ENCODE measurements around the gene ATP13A4.

The ATP13A4 gene

DNA sequence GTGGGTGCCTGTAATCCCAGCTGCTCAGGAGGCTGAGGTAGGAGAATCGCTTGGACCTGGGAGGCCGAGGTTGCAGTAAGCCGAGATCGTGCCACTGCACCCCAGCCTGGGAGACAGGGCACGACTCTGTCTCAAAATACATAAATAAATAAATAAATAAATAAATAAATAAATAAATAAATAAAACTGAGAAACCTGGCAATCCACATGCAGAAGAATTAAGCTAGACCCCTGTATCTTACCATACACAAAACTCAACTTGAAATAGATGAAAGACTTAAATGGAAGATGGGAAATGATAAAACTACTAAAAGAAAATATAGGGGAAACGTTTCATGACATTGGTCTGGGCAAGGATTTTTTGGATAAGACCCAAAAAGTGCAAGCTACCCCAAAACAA lies 58.0 kb downstream of the ATP13A4 start:
- DNase-seq (ENCODE audit: low read depth in 2 of 2) = no peak

DNA sequence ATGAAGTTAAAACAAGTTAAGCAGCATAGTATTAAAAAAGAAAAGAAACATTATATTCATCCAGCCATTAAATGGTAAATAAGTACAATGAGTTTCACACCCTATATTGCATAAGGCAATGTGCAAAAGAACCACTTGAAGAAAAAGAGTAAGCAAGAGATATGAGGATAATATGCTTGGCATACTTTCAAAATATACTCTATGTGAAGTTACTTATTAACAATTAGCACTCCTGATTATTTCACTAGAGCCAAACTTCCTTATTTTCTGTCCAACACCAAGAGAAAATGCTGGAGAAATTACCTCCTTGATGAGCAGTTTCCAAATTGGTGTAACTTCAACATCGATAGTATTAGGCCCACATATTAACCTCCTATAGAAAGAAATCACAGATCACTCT lies 63.7 kb downstream of the ATP13A4 start:
- no peak for DNase-seq (ENCODE audit: low read depth in 2 of 2)

DNA sequence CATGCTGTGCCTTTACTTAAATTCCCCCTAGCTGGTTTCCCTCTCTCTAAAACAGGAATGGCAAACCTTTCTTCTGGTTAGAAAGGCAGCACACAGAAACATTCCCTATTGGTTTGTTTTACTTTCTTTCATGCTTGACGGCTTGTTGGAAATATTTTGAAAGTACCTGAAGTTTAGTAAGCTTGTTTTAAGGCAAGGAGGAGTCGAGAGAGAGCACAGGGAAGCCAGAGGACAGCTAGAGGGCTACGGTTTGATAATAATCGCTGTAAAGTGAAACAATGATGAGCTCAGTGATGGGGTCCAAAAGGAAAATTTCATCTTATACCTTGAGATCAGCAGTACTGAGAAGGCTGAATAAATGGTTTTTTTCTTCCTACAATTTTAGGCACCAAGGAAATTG lies 64.1 kb downstream of the ATP13A4 start:
- DNase-seq (ENCODE audit: low read depth in 2 of 2) = no peak

DNA sequence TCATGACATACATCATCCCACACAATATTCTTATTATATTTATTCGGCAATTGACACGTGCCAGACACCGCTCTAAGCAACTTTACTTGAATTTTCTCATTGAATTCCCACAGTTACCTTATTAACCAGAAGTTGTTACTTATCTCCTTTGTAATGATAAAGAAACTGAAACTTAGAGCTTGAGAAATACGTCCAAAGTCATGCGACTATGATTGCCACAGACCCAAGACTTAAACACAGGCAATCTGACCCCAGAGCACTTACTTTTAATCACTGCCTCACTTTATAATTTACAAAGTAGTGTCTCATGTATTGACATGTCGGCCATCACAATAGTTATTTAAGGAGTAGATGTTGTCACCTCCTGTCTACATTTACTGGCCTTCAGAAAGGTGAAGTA lies 64.7 kb downstream of the ATP13A4 start:
- no peak for DNase-seq (ENCODE audit: low read depth in 2 of 2)

DNA sequence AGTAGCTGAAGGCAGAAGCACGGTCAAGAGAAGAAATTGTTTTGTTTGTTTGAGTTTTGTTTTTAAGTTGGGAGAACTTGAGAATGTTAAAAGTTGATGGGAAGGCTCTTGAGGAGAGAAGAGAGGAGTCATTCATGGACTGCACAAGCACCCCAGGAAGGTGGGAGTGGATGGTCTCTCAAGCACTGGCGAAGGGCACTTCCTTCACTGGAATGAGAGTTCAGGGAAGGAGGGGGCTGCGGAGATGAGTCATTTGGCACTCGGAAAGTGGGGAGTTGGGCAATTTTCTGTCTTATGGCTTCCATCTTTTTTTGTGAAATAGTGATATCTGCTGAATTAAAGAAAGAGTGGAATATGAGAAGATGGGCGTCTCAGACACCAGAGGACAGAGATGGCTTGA lies 66.0 kb downstream of the ATP13A4 start:
- DNase-seq (ENCODE audit: low read depth in 2 of 2) = no peak

DNA sequence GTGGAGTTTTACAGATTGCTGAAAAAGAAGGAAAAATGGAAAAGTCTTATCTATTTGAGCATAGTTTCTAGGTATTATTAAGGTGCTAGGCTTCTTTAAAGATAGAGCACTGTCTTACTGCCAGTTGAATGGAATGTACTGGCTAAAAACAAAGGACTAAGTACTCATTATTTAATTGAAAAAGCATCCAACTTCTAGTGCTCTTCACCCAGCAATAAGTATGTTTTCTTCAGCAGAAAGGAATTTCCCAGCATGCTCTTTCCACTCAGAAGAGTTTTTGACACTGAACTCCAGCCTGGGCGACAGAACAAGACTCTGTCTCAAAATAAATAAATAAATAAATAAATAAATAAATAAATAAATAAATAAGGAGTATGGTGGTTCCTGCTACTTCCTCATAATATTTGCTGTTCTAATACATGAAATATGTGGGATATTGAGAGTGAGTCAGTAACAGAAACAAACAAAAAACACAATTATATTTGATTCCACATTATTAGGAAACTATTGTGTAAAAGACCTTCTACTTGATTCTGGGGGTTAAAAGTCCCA lies 70.6 kb downstream of the ATP13A4 start:
- DNase-seq (ENCODE audit: low read depth in 2 of 2) = no peak

DNA sequence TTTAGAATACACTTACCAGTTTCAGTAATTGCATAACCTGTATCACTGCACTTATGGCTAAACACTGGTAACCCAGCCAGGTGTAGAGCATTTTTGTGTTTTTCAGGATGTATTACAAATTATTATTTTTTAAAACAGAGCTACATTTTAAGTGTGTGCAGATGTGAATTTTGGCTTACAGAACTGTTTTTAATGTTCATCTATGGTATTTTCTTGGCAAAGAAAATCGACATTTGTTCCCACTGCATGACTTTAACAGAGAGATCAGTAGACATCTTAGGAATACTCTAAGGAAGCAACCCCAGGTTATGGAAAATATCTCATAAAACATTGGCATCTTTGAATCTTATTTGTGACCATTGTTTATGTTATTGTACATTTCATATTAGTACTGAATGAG lies 73.3 kb downstream of the ATP13A4 start:
- no peak for DNase-seq (ENCODE audit: low read depth in 2 of 2)

DNA sequence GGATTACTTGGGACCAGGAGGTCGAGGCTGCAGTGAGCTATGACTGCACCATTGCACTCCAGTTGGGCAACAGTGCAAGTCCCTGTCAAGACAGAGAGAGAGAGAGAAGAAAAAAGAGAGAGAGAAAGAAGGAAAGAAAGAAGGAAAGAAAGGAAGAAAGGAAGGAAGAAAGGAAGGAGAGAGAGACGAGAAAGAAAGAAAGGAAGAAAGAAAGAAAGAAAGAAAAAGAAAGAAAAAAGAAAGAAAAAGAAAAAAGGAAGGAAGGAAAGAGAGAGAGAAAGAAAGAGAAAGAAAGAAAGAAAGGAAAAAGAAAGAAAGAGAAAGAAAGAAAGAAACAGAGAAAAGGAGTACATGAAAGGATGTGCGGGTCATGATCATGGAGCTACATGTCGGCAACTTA lies 80.2 kb downstream of the ATP13A4 start:
- DNase-seq (ENCODE audit: low read depth in 2 of 2) = no peak

DNA sequence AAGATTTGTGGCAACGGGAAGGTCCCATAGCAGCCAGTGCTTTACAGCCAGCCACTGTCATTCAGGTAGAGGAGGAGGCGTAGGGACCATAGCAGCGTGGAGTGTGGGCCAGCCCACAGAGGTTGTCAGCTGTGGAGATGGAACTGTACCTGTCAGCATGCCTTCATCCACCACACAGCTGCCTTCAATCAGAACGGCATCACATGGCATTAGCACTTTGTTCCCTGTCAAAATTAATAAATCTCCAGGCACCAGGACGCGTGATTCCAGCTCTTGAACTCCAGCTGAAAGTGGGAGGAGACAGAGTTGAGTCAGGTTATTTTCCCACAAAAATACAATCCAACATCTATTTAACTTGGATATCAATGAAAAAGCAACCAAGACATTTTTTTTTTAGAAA lies 84.0 kb downstream of the ATP13A4 start:
- no peak for DNase-seq (ENCODE audit: low read depth in 2 of 2)

DNA sequence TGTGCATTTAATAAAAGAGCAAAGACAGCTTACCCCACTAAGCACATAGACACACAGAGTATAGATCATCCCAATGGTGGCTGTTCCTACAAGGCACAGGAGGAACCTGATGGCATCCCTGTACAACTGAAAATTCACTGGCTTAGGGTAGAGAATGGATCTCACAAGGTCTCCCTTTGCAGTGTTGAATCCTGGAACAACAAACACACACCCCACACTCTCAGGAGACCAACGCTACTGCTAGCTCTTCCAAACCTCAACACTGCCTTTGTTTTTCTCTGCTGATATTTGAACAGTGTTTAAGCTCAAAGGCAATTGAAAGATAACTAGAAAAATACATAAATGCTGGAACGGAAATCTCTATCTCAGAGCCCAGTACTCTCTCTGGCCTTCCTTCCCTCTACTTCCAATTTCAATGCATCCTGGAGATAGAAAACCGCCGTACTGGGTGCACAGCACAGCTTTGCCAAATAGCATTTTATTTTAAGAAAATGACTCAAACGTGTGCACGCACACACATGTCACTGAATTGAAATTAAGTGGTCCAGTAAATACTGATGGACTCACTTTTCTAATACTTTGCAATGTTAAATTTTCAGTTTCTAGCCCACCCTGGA lies 88.6 kb downstream of the ATP13A4 start:
- DNase-seq (ENCODE audit: low read depth in 2 of 2) = no peak

DNA sequence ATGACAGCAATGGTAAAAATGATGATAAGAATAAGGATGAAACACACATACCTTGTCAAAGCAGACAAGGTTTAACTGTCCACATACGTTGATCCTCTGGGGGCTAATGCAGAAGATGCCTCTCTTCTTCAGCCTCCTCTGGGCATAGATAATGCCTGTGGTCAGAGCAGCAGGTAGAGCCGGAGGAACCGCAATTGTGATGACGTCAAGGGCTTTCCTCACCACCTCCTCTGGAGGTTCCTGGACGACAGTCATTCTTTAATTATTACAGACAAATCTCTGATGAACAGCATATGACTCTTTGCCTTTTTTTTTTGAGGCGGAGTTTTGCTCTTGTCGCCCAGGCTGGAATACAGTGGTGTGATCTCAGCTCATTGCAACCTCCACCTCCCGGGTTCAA lies 89.8 kb downstream of the ATP13A4 start:
- no peak for DNase-seq (ENCODE audit: low read depth in 2 of 2)

DNA sequence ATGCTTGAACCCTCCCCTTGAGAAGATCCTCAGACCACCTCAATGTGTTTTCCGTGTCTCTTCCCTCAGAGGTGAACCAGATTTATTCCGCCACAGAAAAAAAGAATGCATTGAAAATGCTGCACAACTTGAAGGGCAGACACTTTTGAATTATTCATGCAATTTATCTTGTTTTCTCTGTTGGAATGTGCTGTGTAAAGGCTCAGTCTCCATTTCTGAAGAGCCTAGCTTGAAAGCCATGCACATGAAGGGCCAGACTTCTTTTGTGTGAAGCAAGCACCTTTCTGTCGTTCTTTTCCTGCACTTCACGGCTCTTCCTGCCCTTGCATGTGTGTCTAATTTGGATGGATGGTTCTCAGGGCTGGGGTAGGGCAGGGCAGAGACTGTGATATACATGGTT lies 97.2 kb downstream of the ATP13A4 start:
- DNase-seq (ENCODE audit: low read depth in 2 of 2) = no peak

DNA sequence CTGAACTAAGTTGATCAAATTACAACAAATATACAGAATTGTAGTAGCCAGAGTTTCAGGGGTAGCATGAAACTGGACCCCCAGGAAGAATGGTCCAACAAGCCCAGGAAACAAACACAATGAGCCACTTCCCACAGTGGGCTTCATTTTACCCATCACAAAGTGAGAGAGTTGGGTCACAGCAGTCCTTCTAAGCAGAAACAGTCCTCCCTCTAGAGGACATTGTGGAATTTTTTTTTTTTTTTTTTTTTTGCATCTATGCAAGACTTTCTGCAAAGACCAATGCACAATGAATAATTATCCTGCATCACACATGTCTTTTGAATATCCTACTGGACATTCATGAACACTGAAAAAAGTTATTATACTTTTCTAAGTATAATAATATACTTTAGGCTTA lies 102.4 kb downstream of the ATP13A4 start:
- DNase-seq (ENCODE audit: low read depth in 2 of 2) = no peak

DNA sequence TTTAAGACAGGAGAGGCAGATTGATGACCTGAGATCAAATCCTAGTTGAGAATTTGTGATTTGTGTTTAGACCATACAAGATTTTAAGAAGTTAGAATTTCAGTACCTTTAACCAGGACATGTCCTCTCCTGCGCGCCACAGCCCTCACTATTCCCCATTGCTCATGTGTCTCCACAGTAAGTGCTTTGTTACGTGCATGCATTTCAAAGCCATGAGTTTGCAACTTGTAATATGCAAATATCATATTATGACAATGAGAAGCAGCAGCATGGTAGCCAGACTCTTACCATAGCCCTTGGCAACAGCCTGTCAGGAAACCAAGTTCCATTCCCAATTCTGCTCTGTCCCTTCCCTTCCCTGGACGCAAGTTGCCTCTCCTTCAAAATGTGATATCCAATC lies 102.8 kb downstream of the ATP13A4 start:
- no peak for DNase-seq (ENCODE audit: low read depth in 2 of 2)

DNA sequence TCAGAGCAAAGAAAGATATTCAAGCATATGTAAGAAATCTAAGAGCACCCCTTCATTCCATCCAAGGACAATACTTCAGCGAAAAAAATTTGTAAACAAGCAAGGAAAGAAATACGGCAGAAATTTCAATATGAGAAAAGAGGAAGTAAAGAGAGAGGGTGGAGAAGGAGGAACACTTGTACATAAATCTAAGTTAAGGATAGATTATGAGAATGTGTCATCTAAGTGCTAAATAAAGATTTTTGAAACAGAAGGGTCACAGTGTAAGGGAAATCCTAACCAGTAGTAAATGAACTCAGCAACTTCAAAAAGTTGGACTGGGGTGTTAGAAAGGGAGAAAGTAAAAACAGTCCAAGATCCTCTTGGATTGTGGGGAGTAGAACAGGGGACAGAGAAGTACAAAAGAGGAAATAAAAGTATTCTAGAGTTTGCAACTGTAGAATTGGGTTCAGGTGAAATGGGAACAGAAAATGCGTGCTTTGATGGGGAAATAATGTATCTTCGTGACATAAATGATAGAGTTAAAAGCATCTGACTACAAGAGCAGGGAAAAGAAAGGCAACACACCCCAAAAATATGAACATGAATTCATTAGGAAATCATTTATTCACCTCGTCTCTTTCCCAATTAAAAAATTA lies 107.6 kb downstream of the ATP13A4 start:
- no peak for DNase-seq (ENCODE audit: low read depth in 2 of 2)

DNA sequence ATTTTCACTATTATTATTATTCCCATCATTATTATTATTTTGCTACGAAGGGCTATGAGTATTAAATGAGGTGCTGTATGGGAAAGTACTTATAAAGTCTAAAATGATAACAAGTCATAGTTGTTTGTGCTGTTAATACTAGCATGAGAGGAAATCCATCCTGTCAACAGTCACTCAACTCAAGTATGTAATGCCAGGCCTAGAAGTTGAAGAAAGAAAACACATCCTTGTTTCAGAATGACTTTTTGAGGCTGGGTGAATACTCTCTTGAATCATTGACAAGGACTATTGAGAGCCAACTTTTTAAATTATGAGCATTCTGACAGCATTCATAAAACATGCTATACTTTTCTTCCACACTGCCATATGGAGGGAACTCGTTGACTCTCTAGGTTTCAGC lies 115.3 kb downstream of the ATP13A4 start:
- no peak for DNase-seq (ENCODE audit: low read depth in 2 of 2)

DNA sequence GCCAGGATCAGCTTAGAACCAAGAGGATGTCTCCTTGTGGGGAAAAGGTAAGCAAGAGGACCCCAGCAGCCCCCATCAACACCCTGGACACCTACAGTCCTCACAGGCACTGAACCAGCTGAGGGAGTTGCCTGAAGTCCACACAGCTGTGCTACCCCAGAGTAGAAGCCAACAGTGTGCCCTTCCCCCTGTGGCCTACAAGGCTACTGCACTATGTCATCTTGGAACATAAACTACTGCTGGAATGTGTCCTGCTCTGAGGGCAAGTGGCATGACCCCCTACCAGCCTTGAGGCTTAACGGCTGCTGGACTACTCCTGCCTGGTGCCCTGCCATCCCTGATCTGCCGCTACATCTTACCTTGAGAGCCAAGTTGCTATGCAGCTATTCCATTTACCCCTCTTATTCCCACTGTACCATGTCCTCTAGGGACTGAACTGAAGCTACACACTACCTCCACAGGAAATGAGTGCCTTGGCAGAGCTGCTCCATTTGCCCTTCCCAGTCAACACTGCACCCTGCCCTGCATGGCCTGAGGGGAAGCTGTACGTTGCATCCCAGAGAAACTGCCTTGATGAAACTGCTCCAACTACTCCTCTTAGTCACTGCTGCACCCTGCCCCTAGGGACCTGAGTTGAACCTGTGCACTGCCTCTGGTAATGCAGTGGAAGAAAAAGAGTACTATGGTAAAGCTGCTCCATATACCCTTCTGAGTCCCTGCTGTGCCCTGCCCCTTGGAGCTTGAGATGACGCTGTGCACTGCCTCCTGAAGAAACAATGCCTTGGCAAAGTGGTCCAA lies 135.9 kb downstream of the ATP13A4 start:
- DNase-seq (ENCODE audit: low read depth in 2 of 2) = no peak

DNA sequence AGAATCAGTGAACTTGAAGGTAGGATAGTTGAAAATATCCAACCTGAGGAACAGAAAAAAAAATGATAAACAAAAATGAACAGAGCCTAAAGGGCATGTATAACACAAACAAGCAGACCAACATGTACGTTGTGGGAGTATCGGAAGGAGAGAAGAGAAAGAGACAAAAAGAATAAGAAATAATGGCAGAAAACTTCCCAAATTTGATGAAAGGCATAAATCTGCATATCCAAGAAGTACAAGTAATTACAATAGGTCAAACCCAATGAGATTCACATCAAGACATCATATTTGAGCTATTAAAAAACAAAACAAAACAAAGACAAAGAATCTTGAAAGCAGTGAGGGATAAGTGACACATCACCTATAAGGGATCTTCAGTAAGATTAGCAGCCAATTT lies 138.1 kb downstream of the ATP13A4 start:
- DNase-seq (ENCODE audit: low read depth in 2 of 2) = no peak

DNA sequence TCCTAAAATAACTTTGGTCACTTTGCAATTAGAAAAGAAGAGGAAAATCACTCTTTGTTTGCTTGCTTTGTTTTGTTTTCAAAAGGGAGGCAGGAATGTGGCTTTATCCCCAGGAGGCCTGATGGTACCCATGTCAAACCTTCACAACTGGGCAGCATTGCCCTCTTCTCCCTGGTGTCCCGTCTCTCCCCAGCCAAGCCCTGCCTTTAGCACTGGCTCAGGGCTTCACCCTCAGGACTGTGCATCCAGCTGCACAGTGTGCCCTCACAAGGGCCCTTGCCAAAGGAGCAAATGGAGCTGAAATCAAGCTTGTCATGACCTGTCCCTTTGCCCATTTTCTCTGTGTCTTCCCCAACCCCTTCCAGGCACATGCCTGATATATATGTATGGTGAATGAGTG lies 147.0 kb downstream of the ATP13A4 start:
- no peak for DNase-seq (ENCODE audit: low read depth in 2 of 2)

DNA sequence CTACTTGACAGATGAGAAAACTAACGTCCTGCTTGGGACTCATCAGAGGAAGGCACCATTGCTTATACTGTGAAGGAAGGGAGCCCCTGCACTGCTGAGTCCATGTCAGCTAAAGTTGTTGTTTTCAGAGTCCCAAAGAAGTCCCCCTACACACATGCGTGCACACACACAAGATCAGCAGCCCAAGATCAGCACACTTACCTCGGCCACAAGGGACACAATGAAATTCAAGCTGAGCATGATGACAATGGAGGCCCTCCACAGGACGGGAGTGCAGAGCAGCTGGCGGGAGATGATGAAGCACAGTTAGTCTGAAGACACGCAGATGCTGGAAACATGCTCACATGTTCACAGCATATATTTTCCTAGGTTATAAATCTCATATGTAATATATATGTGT lies 147.6 kb downstream of the ATP13A4 start:
- no peak for DNase-seq (ENCODE audit: low read depth in 2 of 2)

DNA sequence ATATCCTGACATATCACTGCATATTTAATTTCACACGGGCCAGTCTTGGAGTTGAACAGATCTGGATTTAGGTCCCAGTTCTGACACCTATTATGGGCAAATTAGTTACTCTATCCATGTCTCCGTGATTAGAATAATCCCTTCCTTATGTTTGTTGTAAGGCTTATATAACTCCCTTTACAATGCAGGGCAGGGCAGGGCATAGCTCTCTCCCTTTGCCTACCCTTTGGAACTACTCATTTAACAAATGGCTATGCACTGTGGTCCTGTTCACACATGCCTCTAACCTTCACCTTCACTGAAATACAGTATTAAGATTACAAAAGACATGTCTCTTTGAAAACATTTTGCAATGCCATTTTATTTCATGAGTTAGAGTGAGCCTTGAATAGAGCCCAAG lies 151.4 kb downstream of the ATP13A4 start:
- DNase-seq (ENCODE audit: low read depth in 2 of 2) = no peak

DNA sequence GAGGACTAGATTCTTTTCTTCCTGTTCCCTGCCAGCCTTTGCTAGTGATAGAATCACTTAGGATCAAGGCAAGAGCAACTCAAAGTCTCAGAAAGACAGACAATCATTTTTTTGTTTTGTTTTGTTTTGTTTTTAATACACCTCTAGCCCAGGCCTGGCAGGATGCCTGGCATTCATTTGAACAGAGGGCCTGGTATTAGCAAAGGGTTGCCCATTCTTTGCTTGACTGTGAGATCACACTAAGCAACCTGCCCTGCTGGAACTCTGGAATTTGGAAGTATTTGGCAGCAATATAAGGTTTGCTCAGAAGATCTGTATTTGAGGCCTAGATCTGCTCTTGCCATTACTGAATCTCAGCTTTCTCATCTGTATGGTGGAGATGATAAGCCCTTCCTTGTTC lies 154.4 kb downstream of the ATP13A4 start:
- no peak for DNase-seq (ENCODE audit: low read depth in 2 of 2)

Data from fibroblast of skin of left biceps (primary cell).